Muscle layer of colon (tissue), 2 donors: ENCODE results near the gene TKT.
"Not testable (repeated sequence)": the region's sequence is repeated elsewhere in the genome, so short reads cannot be mapped to it uniquely, and the experiment has no call there.

Source experiments
- H3K27ac ChIP-seq: one replicate; pipeline ENCODE4 v1.7.0; 2013; ENCODE audit warnings: low read depth, mild to moderate bottlenecking, low read length, moderate library complexity
- H3K27me3 ChIP-seq, 2 donors: one replicate each; pipeline ENCODE4 v1.7.0; 2013; ENCODE audit warnings: low read length in 2 of 2, mild to moderate bottlenecking in 2 of 2; ENCODE audit not compliant: insufficient read depth in 2 of 2, control insufficient read depth in 1 of 2
- H3K36me3 ChIP-seq: one replicate; pipeline ENCODE4 v1.7.0; 2013; ENCODE audit warnings: mild to moderate bottlenecking, low read length; ENCODE audit not compliant: insufficient read depth
- H3K4me1 ChIP-seq: one replicate; pipeline ENCODE4 v1.7.0; 2013; ENCODE audit warnings: mild to moderate bottlenecking, low read length; ENCODE audit not compliant: insufficient read depth
- H3K4me3 ChIP-seq, 2 donors: one replicate each; pipeline ENCODE4 v1.7.0; 2013; ENCODE audit warnings: low read length in 2 of 2, low read depth in 1 of 2, mild to moderate bottlenecking in 1 of 2, moderate library complexity in 1 of 2
- H3K9ac ChIP-seq: one replicate; pipeline ENCODE4 v1.7.0; 2013; ENCODE audit warnings: low read length
- H3K9me3 ChIP-seq: one replicate; pipeline ENCODE4 v1.7.0; 2013; ENCODE audit warnings: mild to moderate bottlenecking, low read length
- donor health status: abdominal sarcoma.
- donor health status: Adenocarcinoma of cecum.

The TKT gene

GRCh38 chr3:53255775-53256703 is at the start of gene TKT:
TSS of gene TKT (minus strand) at chr3:53256022. CDS start at chr3:53255942, 80 bp downstream.
- Histone ChIP-seq H3K36me3 (no peaks in the 10 kb centered on the region), H3K27ac (peak within 1 kb of the TSS; percentile 94), H3K4me3 (peak within 1 kb of the TSS; percentile 67 to 94), H3K4me1 (peaks cover 27% of the 10 kb centered on the region), H3K27me3 (no peaks in the 10 kb centered on the region), H3K9ac (peak within 1 kb of the TSS; percentile 78), H3K9me3 (no peaks in the 10 kb centered on the region)

GRCh38 chr3:53303957-53304356 is 48.1 kb upstream of the TKT start:
- H3K9ac ChIP-seq: no peak overlapping the region
- H3K27ac ChIP-seq: no peak overlapping the region
- H3K4me3 ChIP-seq: no peak overlapping the region
- H3K36me3 ChIP-seq: peaks cover 32% of the 10 kb centered on the region
- H3K27me3 ChIP-seq: no peaks in the 10 kb centered on the region
- H3K4me1 ChIP-seq: peaks cover 14% of the 10 kb centered on the region
- H3K9me3 ChIP-seq: no peaks in the 10 kb centered on the region

- Histone ChIP-seq H3K9me3 (no peaks in the 10 kb centered on the region), H3K9ac (no peak overlapping the region), H3K36me3 (peaks cover 32% of the 10 kb centered on the region), H3K27ac (no peak overlapping the region), H3K4me3 (no peak overlapping the region), H3K27me3 (no peaks in the 10 kb centered on the region), H3K4me1 (peaks cover 14% of the 10 kb centered on the region)
Measured at GRCh38 chr3:53303549-53303948, 47.7 kb upstream of the TKT start.

GRCh38 chr3:53300826-53301225 is 45.0 kb upstream of the TKT start:
- peaks cover 14% of the 10 kb centered on the region for H3K4me1 ChIP-seq
- no peak overlapping the region for H3K27ac ChIP-seq
- no peak overlapping the region for H3K4me3 ChIP-seq
- H3K9ac ChIP-seq: no peak overlapping the region
- peaks cover 28% of the 10 kb centered on the region for H3K36me3 ChIP-seq
- no peaks in the 10 kb centered on the region for H3K27me3 ChIP-seq
- H3K9me3 ChIP-seq: no peaks in the 10 kb centered on the region

- H3K36me3 ChIP-seq: peaks cover 28% of the 10 kb centered on the region
- not testable (repeated sequence) for H3K27ac ChIP-seq, H3K4me3 ChIP-seq, H3K9me3 ChIP-seq, H3K27me3 ChIP-seq, H3K9ac ChIP-seq
- H3K4me1 ChIP-seq: peaks cover 14% of the 10 kb centered on the region
Measured at GRCh38 chr3:53299611-53300023, 43.8 kb upstream of the TKT start.

GRCh38 chr3:53295410-53295809 is 39.6 kb upstream of the TKT start:
- peaks cover 30% of the 10 kb centered on the region for H3K36me3 ChIP-seq
- no peaks in the 10 kb centered on the region for H3K9me3 ChIP-seq
- no peak overlapping the region for H3K27ac ChIP-seq
- H3K9ac ChIP-seq: no peak overlapping the region
- H3K4me1 ChIP-seq: peaks cover 4% of the 10 kb centered on the region
- no peaks in the 10 kb centered on the region for H3K27me3 ChIP-seq
- H3K4me3 ChIP-seq: no peak overlapping the region

GRCh38 chr3:53293867-53294266 is 38.0 kb upstream of the TKT start:
- Histone ChIP-seq H3K36me3 (peaks cover 32% of the 10 kb centered on the region), H3K27me3 (no peaks in the 10 kb centered on the region), H3K27ac (no peak overlapping the region), H3K9ac (no peak overlapping the region), H3K4me1 (no peaks in the 10 kb centered on the region), H3K9me3 (no peaks in the 10 kb centered on the region), H3K4me3 (no peak overlapping the region)

- Histone ChIP-seq H3K4me3 (no peak overlapping the region), H3K36me3 (peaks cover 44% of the 10 kb centered on the region), H3K27ac (peak overlapping the region; percentile 76), H3K27me3 (no peaks in the 10 kb centered on the region), H3K9ac (no peak overlapping the region), H3K9me3 (no peaks in the 10 kb centered on the region), H3K4me1 (peaks cover 25% of the 10 kb centered on the region)
Measured at GRCh38 chr3:53288214-53288613, 32.4 kb upstream of the TKT start.

GRCh38 chr3:53287131-53287629 is 31.4 kb upstream of the TKT start:
- peaks cover 43% of the 10 kb centered on the region for H3K36me3 ChIP-seq
- H3K9me3 ChIP-seq: no peaks in the 10 kb centered on the region
- H3K9ac ChIP-seq: no peak overlapping the region
- H3K27me3 ChIP-seq: no peaks in the 10 kb centered on the region
- H3K4me1 ChIP-seq: peaks cover 25% of the 10 kb centered on the region
- peak overlapping the region; percentile 76 for H3K27ac ChIP-seq
- H3K4me3 ChIP-seq: peak overlapping the region in 1 of 2 donors; percentile 8

- peak overlapping the region in 1 of 2 donors; percentile 8 for H3K4me3 ChIP-seq
- H3K27ac ChIP-seq: peak overlapping the region; percentile 47
- no peak overlapping the region for H3K9ac ChIP-seq
- H3K4me1 ChIP-seq: peaks cover 25% of the 10 kb centered on the region
- no peaks in the 10 kb centered on the region for H3K9me3 ChIP-seq
- H3K27me3 ChIP-seq: no peaks in the 10 kb centered on the region
- H3K36me3 ChIP-seq: peaks cover 39% of the 10 kb centered on the region
Measured at GRCh38 chr3:53286727-53287126, 30.9 kb upstream of the TKT start.

GRCh38 chr3:53282581-53282980 is 26.8 kb upstream of the TKT start:
- H3K36me3 ChIP-seq: peaks cover 24% of the 10 kb centered on the region

More at GRCh38 chr3:53282581-53282980, 26.8 kb upstream of the TKT start:
- H3K4me1 ChIP-seq: peaks cover 15% of the 10 kb centered on the region
- H3K9me3 ChIP-seq: no peaks in the 10 kb centered on the region
- H3K4me3 ChIP-seq: no peak overlapping the region
- H3K9ac ChIP-seq: no peak overlapping the region
- H3K27me3 ChIP-seq: no peaks in the 10 kb centered on the region
- H3K27ac ChIP-seq: no peak overlapping the region
